Measurements from ENCODE around the gene SETD1B. TPM values are rescaled to one million over a fixed set of nuclear protein-coding genes. Genes with fewer than 3 reads are reported as not detected.

Gene SETD1B
- total RNA-seq, 5 donors from 2014 or later (not counting 1 experiment from before 2014, with no cell fraction given), result 87.7 to 106 (median 96.0) TPM

DNA sequence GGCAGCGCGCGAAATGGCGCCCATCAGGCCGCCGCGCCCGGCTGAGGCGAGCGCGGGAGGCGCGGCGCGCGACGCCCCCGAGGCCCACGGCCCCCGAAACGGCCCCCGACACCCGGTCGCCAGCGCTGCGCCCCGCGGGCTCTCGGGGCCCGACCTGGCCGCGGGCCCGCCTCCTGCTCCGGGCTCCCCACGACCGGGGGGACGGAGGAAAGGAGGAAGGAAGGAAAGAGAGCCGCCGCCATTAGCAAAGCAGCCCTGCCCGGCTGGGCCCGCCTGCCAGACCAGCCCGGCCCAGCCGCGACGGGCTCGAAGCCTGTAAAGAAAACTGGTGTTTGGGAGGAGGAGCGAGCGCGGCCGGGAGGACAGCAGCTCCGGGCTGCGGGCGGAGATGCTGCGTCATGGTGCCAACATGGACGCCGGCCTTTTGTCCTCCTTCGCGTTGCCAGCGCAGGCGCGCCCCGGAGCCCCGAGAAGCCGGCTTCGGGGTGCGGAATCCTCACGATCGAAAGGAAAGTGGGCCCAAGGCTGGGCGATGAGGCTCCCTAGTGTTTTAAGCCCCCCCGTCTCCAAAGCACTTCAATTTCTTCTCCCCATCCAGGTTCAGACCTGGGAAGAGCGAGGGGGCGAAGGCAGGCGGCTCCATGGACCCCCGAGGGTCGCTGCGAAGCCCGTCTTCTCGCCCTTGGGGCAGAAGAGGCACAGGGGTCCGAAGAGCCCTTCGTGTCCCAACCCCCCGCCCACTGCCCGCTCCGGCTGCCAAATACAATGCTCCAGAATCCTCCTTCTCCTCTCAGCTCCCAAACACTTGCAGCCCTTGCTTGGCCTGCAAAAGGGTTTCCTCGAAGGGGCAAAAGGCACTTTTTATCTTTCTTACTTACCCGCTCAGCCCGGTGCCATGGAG, 2.9 kb upstream of the SETD1B start:
- under 1% methylated on average over 74 of the region's 86 CpGs for WGBS (ENCODE audit: insufficient coverage)
- Mint-ChIP-seq H3K9me3 (no peaks in the 10 kb centered on the region), H3K27me3 (no peaks in the 10 kb centered on the region), H3K4me1 (peaks cover 29 to 46% (median 38%) of the 10 kb centered on the region in 3 donors), H3K27ac (peak overlapping the region; percentile 96 to 98), H3K36me3 (peaks cover 23% of the 10 kb centered on the region), H3K4me3 (peak overlapping the region; percentile 93 to 98 (median 96))
- peaks cover 3 to 30% of the 10 kb centered on the region in 2 donors for H3K36me3 ChIP-seq (ENCODE audit: control insufficient read depth in 2 of 2, extremely low read depth in 1 of 2, insufficient read depth in 1 of 2, low read length in 1 of 2)
- H3K27me3 ChIP-seq (replicated peaks in 1 of 2; ENCODE audit: control insufficient read depth in 2 of 2, extremely low read depth in 1 of 2, insufficient read depth in 2 of 2, low read length in 1 of 2), result no peaks in the 10 kb centered on the region
- POLR2A ChIA-PET, result interaction anchor here in 1 of 2 donors (0.6 to 2.0 kb wide), 4 partner anchors 11 to 425 kb away, joined by 3 to 11 read pairs (median 4); no protein-coding TSS in a partner anchor
- ATAC-seq (replicated peaks in 1 of 4) (peak in 3 of 4 experiments; percentile 6 to 10 (median 9)), DNase-seq (peak; percentile 59 to 80 (median 73))
- CTCF ChIA-PET, result interaction anchor here (0.7 to 13.1 kb wide), 5 partner anchors 5 to 248 kb away, joined by 3 to 344 read pairs (median 6); partner anchors contain the start of gene RHOF (in 1 of the 2)
- no peaks in the 10 kb centered on the region for H3K9me3 ChIP-seq
- H3K27ac ChIP-seq (ENCODE audit: low read length), result peak overlapping the region; percentile 96
- H3K4me1 ChIP-seq (ENCODE audit: control insufficient read depth in 1 of 2, extremely low read depth in 1 of 2, insufficient read depth in 2 of 2, low read length in 2 of 2), result peaks cover 16 to 51% of the 10 kb centered on the region in 2 experiments
- peak overlapping the region; percentile 92 to 97 for H3K4me3 ChIP-seq (ENCODE audit: control insufficient read depth in 1 of 2, extremely low read depth in 1 of 2, low read length in 1 of 2)

DNA sequence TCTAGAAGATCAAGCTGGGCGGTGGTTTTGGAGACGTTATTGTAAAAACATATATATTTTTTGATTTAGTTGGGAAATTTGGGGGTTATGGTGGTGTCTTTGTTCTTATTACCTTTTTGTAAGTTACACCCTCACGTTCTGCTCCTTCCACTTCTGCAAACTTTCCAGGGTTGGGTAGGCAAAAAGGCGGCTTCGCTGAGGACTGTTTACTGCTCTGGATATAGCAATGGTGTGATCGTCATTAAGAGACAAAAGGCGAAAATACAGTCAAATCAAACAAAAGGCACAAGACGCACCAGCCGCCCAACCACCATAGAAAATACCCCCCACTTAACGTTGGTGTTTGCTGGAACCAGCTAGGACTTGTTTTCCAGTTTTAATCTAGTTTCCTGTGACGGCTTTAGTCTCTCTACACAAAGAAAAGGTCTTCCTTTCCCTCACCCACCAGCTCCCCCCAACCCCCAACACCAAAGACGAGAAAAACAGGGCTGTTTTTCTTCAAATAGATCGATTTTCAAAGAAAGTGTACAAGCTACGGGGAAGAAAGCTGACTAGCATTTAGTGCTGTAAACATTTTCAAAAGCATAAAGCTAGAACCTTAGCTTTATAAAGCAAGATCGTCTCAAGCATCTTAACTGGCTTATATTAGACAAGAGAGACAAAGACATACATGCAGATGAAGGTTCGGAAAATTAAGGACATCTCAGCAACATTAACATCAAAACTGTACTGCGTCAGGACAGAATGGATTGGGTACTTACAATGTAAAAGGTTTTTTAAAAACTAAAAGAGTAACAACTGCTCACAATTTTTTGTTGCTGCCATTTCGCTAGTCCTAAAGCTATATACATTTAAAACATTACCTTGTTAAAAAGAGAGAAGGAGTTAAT, 2.0 kb upstream of the SETD1B start:
- Histone ChIP-seq H3K27ac (ENCODE audit: low read length) (peak overlapping the region; percentile 96), H3K9me3 (no peaks in the 10 kb centered on the region), H3K27me3 (replicated peaks in 1 of 2; ENCODE audit: control insufficient read depth in 2 of 2, extremely low read depth in 1 of 2, insufficient read depth in 2 of 2, low read length in 1 of 2) (no peaks in the 10 kb centered on the region), H3K4me1 (ENCODE audit: control insufficient read depth in 1 of 2, extremely low read depth in 1 of 2, insufficient read depth in 2 of 2, low read length in 2 of 2) (peaks cover 24 to 52% of the 10 kb centered on the region in 2 experiments), H3K36me3 (ENCODE audit: control insufficient read depth in 2 of 2, extremely low read depth in 1 of 2, insufficient read depth in 1 of 2, low read length in 1 of 2) (peaks cover 3 to 26% of the 10 kb centered on the region in 2 donors), H3K4me3 (ENCODE audit: control insufficient read depth in 1 of 2, extremely low read depth in 1 of 2, low read length in 1 of 2) (peak overlapping the region; percentile 92 to 97)
- ATAC-seq (replicated peaks in 1 of 4), result peak; percentile 8 to 36 (median 25)
- Mint-ChIP-seq H3K27me3 (no peaks in the 10 kb centered on the region), H3K4me1 (peaks cover 27 to 55% (median 39%) of the 10 kb centered on the region in 3 donors), H3K27ac (peak overlapping the region; percentile 96 to 98), H3K36me3 (peaks cover 27% of the 10 kb centered on the region), H3K9me3 (no peaks in the 10 kb centered on the region), H3K4me3 (peak overlapping the region; percentile 93 to 98 (median 96))
- DNase-seq, result peak in 34 of 35 experiments; percentile 45 to 92 (median 73)
- ChIA-PET POLR2A (interaction anchor here (0.6 to 2.0 kb wide), 14 partner anchors 8 to 1788 kb away, joined by 3 to 14 read pairs (median 4); partner anchors contain the start of gene RHOF (in 1 of the 2)), CTCF (interaction anchor here (0.7 to 13.1 kb wide), 10 partner anchors 6 to 249 kb away, joined by 3 to 344 read pairs (median 4); partner anchors contain the start of genes RHOF (in 2 of the 2) and TMEM120B (in 1 of the 2))
- 0% methylated on average over 7 of the region's 18 CpGs for WGBS (ENCODE audit: insufficient coverage)

DNA sequence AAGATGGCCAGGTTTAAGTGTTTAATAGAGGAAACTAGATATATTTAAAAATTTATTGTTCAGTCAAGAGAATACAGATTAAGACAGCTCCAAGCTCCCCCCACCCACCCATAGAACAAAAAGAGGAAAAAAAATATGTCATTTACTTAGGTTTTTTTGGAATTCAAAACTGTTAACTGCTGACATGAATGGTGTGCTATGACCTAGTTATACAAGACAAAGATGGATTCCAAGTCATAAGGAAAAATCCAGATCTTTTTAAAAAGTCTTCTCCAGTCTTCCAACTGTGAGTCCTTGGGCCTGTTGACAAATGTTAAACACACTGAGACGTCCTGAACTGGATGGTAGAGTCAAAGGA, 1.3 kb upstream of the SETD1B start:
- peak overlapping the region; percentile 96 to 98 for H3K27ac Mint-ChIP-seq
- Histone ChIP-seq H3K36me3 (ENCODE audit: control insufficient read depth in 2 of 2, extremely low read depth in 1 of 2, insufficient read depth in 1 of 2, low read length in 1 of 2) (peaks cover 0 to 25% of the 10 kb centered on the region in 2 donors), H3K4me3 (ENCODE audit: control insufficient read depth in 1 of 2, extremely low read depth in 1 of 2, low read length in 1 of 2) (peak overlapping the region; percentile 92 to 97), H3K27ac (ENCODE audit: low read length) (peak overlapping the region; percentile 96), H3K4me1 (ENCODE audit: control insufficient read depth in 1 of 2, extremely low read depth in 1 of 2, insufficient read depth in 2 of 2, low read length in 2 of 2) (peaks cover 27 to 52% of the 10 kb centered on the region in 2 experiments), H3K9me3 (no peaks in the 10 kb centered on the region), H3K27me3 (replicated peaks in 1 of 2; ENCODE audit: control insufficient read depth in 2 of 2, extremely low read depth in 1 of 2, insufficient read depth in 2 of 2, low read length in 1 of 2) (no peaks in the 10 kb centered on the region)
- peaks cover 24% of the 10 kb centered on the region for H3K36me3 Mint-ChIP-seq
- no peaks in the 10 kb centered on the region for H3K9me3 Mint-ChIP-seq
- CTCF ChIA-PET, result interaction anchor here (0.7 to 13.1 kb wide), 9 partner anchors 6 to 131 kb away, joined by 3 to 344 read pairs (median 5); partner anchors contain the start of genes RHOF (in 2 of the 2) and TMEM120B (in 1 of the 2)
- POLR2A ChIA-PET, result interaction anchor here (0.6 to 2.0 kb wide), 12 partner anchors 8 to 1453 kb away, joined by 3 to 12 read pairs (median 4); partner anchors contain the start of gene RHOF (in 1 of the 2)
- peak overlapping the region; percentile 93 to 98 (median 96) for H3K4me3 Mint-ChIP-seq
- no peaks in the 10 kb centered on the region for H3K27me3 Mint-ChIP-seq
- H3K4me1 Mint-ChIP-seq, result peaks cover 29 to 53% (median 40%) of the 10 kb centered on the region in 3 donors
- WGBS (ENCODE audit: insufficient coverage), result no CpG with 5 or more reads among the region's 1 CpG
- ATAC-seq (replicated peaks in 1 of 4) (no peak), DNase-seq (no peak)

DNA sequence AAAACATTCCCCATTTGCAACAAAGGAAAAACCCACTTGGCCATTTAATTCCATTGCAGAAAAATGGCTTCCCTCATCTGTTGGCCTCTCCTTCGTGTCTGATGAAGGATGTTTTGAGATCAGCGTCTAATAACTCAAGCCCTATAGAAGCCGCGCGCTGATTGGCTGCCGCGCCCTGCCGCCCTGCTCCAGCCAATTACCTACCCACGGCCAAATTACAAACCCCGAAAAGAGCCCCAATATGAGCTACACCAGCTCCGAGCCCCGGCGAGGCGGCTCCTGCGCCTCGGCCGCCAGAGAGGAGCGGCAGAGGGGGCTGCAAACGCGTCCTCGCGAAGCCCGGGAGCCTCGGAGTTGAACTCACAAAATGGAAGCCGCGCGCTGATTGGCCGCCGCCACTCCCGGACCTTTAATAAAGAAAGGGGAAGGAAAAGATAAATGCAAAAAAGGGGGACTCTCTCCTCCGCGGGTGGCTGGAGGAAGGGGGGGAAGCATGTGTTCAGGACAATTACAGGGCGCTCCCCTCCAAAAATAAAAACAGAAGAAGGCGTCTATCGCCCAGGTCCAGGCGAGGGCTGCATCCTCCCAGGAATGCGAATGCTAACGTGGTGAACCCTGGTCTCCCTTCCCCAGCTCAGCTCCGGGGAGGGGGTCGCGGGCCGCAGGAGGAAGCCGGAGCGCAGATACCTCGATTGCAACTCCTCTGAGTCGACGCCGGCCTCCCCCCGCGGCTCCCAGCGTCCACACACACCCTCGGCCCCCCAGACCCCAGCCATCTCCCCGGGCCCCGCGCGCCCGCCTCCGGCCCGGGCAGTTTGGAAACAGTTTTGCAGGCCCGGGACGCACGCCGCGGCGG, 738 bp upstream of the SETD1B start:
- Histone ChIP-seq H3K9me3 (no peaks in the 10 kb centered on the region), H3K4me3 (ENCODE audit: control insufficient read depth in 1 of 2, extremely low read depth in 1 of 2, low read length in 1 of 2) (peak overlapping the region; percentile 92 to 97), H3K4me1 (ENCODE audit: control insufficient read depth in 1 of 2, extremely low read depth in 1 of 2, insufficient read depth in 2 of 2, low read length in 2 of 2) (peaks cover 27 to 52% of the 10 kb centered on the region in 2 experiments), H3K36me3 (ENCODE audit: control insufficient read depth in 2 of 2, extremely low read depth in 1 of 2, insufficient read depth in 1 of 2, low read length in 1 of 2) (peaks cover 0 to 25% of the 10 kb centered on the region in 2 donors), H3K27me3 (replicated peaks in 1 of 2; ENCODE audit: control insufficient read depth in 2 of 2, extremely low read depth in 1 of 2, insufficient read depth in 2 of 2, low read length in 1 of 2) (no peaks in the 10 kb centered on the region), H3K27ac (ENCODE audit: low read length) (peak overlapping the region; percentile 96)
- CTCF ChIA-PET, result interaction anchor here (0.5 to 13.1 kb wide), 8 partner anchors 7 to 131 kb away, joined by 3 to 344 read pairs (median 5); partner anchors contain the start of genes RHOF (in 2 of the 2) and TMEM120B (in 1 of the 2)
- DNase-seq (peak; percentile 81 to 94 (median 87)), ATAC-seq (replicated peaks in 1 of 4) (peak; percentile 45 to 57 (median 52))
- POLR2A ChIA-PET, result interaction anchor here (0.5 to 2.5 kb wide), 12 partner anchors 7 to 176 kb away, joined by 3 to 12 read pairs (median 5); partner anchors contain the start of gene RHOF (in 1 of the 2)
- H3K27me3 Mint-ChIP-seq, result no peaks in the 10 kb centered on the region
- under 1% methylated on average over 44 of the region's 65 CpGs for WGBS (ENCODE audit: insufficient coverage)
- H3K4me3 Mint-ChIP-seq, result peak overlapping the region; percentile 93 to 98 (median 96)
- H3K4me1 Mint-ChIP-seq, result peaks cover 24 to 46% (median 40%) of the 10 kb centered on the region in 3 donors
- H3K9me3 Mint-ChIP-seq, result no peaks in the 10 kb centered on the region
- peak overlapping the region; percentile 96 to 98 for H3K27ac Mint-ChIP-seq
- peaks cover 22% of the 10 kb centered on the region for H3K36me3 Mint-ChIP-seq

Measured in T-cell (primary cell).